Naive thymus-derived CD4-positive, alpha-beta T cell (primary cell): ENCODE results near the gene POU1F1. TPM values are rescaled to one million over a fixed set of nuclear protein-coding genes. Genes with fewer than 3 reads are reported as not detected.
"Not testable (repeated sequence)": the region's sequence is repeated elsewhere in the genome, so short reads cannot be mapped to it uniquely, and the experiment has no call there.

Experiments
- ATAC-seq: fragments of 150-1000 bp; cut with Tn5 transposase; 2 replicates; pipeline ENCODE4 v1.10.0; 2021; ENCODE audit warnings: mild to moderate bottlenecking, moderate library complexity
- CTCF ChIA-PET: fragments of 350-600 bp; sonication (Branson Sonifier 250); formaldehyde crosslinking; loops from one replicate; lab custom pipeline; 2021; ENCODE audit warnings: antibody characterized with exemption; lab: Charles Lee
- POLR2A ChIA-PET: fragments of 350-600 bp; sonication (Branson Sonifier 250); formaldehyde crosslinking; loops from one replicate; lab custom pipeline; 2021; ENCODE audit warnings: antibody characterized with exemption, inconsistent platforms; lab: Charles Lee
- DNase-seq, 9 donors: peaks; one replicate each; pipeline versions ENCODE4 v3.0.0 to v3.0.0-alpha.2; 2020 to 2022; ENCODE audit warnings: mixed read lengths in 1 of 9
- H3K27ac ChIP-seq: one replicate; pipeline ENCODE4 v1.7.0; 2013; ENCODE audit warnings: mild to moderate bottlenecking, low read depth, low read length, moderate library complexity
- H3K27me3 ChIP-seq, 2 donors: one replicate each; pipeline ENCODE4 v1.7.0; 2013; ENCODE audit warnings: low read length in 2 of 2, mild to moderate bottlenecking in 2 of 2, moderate library complexity in 2 of 2; ENCODE audit not compliant: control insufficient read depth in 2 of 2, insufficient read depth in 2 of 2
- H3K36me3 ChIP-seq, 3 experiments: 1 replicate in 2 of 3; 2 replicates in 1 of 3; pipeline ENCODE4 v1.7.0; 2013; ENCODE audit warnings: low read length in 3 of 3, mild to moderate bottlenecking in 3 of 3, moderate library complexity in 1 of 3; ENCODE audit not compliant: insufficient read depth in 3 of 3, control insufficient read depth in 2 of 3
- H3K4me1 ChIP-seq, 2 donors: one replicate each; pipeline ENCODE4 v1.7.0; 2013; ENCODE audit warnings: low read length in 2 of 2, mild to moderate bottlenecking in 2 of 2, moderate library complexity in 1 of 2; ENCODE audit not compliant: control insufficient read depth in 2 of 2, insufficient read depth in 2 of 2
- H3K4me3 ChIP-seq: 2 replicates; pipeline ENCODE4 v1.7.0; 2013; ENCODE audit warnings: mild to moderate bottlenecking, low read length
- H3K9me3 ChIP-seq, 3 experiments: 1 replicate in 2 of 3; 2 replicates in 1 of 3; pipeline ENCODE4 v1.7.0; 2013; ENCODE audit warnings: low read length in 3 of 3; ENCODE audit not compliant: control insufficient read depth in 2 of 3
- H3K27ac Mint-ChIP-seq, 9 donors: one replicate each; pipeline ENCODE4 v1.8.0; 2020 to 2022; ENCODE audit warnings: mixed read lengths in 9 of 9, mild to moderate bottlenecking in 8 of 9, moderate library complexity in 5 of 9, inconsistent platforms in 2 of 9
- H3K27me3 Mint-ChIP-seq, 5 donors: one replicate each; pipeline ENCODE4 v1.8.0; 2021 to 2022; ENCODE audit warnings: mixed read lengths in 5 of 5, mild to moderate bottlenecking in 1 of 5
- H3K36me3 Mint-ChIP-seq, 5 donors: one replicate each; pipeline ENCODE4 v1.8.0; 2020 to 2022; ENCODE audit warnings: mixed read lengths in 5 of 5, mild to moderate bottlenecking in 3 of 5, inconsistent platforms in 1 of 5
- H3K4me1 Mint-ChIP-seq, 7 donors: one replicate each; pipeline ENCODE4 v1.8.0; 2020 to 2022; ENCODE audit warnings: mixed read lengths in 7 of 7, mild to moderate bottlenecking in 3 of 7, inconsistent platforms in 1 of 7
- H3K4me3 Mint-ChIP-seq, 10 donors: one replicate each; pipeline ENCODE4 v1.8.0; 2020 to 2022; ENCODE audit warnings: mild to moderate bottlenecking in 10 of 10, mixed read lengths in 10 of 10, moderate library complexity in 6 of 10, inconsistent platforms in 2 of 10
- H3K9me3 Mint-ChIP-seq, 11 donors: one replicate each; pipeline ENCODE4 v1.8.0; 2020 to 2022; ENCODE audit warnings: mixed read lengths in 11 of 11, mild to moderate bottlenecking in 4 of 11, inconsistent platforms in 1 of 11, moderate library complexity in 1 of 11
- intact Hi-C, 2 donors: fragments of 100-400 bp; cut with micrococcal nuclease; formaldehyde crosslinking; loops; one replicate each; pipeline ENCODE4 v1.15.1; 2023
- polyA plus RNA-seq, 2 donors: library from polyadenylated mRNA; unstranded; fragments of 300-500 nt; fragmentation: Illumina TruSeq; gene quantifications; one replicate each; pipeline ENCODE4 v1.2.3, GENCODE V29; 2021
- total RNA-seq, 6 experiments: library from RNA in 5 of 6; stranded (reverse) in 5 of 6; gene quantifications; 1 replicate in 5 of 6; 2 replicates in 1 of 6; pipeline ENCODE4 v1.2.3 and lab custom pipeline; 2021 to 2026

The POU1F1 gene
- total and polyA plus RNA-seq, 7 experiments from 2014 or later: not detected

DNA sequence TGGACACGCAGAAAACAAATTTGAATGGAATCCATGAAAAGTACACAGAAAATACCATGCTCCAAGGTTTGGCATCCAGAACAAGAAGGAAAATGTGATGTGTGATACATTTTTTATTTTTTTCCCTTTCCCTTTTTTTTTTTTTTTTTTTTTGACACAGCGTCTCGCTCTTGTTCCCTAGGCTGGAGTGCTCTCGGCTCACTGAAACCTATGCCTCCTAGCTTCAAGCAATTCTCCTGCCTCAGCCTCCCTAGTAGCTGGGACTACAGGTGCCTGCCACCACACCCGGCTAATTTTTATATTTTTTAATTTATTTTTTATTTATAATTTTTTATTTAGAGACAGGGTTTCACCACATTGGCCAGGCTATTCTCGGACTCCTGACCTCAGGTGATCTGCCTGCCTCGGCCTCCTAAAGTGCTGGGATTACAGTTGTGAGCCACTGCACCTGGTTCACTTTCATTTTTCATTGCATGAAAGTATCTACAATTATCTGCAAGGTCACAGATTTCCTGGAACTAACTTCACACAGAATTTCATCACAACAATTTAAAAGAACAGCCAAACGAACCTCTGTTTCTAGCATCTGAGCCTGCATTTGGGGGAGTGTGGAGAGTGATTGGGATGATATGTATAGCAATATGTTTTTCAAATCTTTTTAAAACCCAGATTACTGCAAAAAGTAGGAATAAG lies 8.3 kb downstream of the POU1F1 start:
- H3K27ac Mint-ChIP-seq: peak overlapping the region in 3 of 9 donors; percentile 2 to 55 (median 15)
- H3K36me3 ChIP-seq: no peaks in the 10 kb centered on the region
- peak overlapping the region in 2 of 10 donors; percentile 33 to 67 for H3K4me3 Mint-ChIP-seq
- no peaks in the 10 kb centered on the region for H3K27me3 ChIP-seq
- no peak for DNase-seq
- CTCF ChIA-PET: no interaction called here
- no peak overlapping the region for H3K27ac ChIP-seq
- H3K9me3 Mint-ChIP-seq: peaks cover 0 to 2% (median 0%) of the 10 kb centered on the region in 11 donors
- H3K36me3 Mint-ChIP-seq: peaks cover 0 to 2% (median 0%) of the 10 kb centered on the region in 5 donors
- H3K9me3 ChIP-seq: no peaks in the 10 kb centered on the region
- ATAC-seq: peak; percentile 24
- no peak overlapping the region for H3K4me3 ChIP-seq
- peaks cover 0 to 7% (median 0%) of the 10 kb centered on the region in 5 donors for H3K27me3 Mint-ChIP-seq
- no peaks in the 10 kb centered on the region for H3K4me1 ChIP-seq
- intact Hi-C loops: loop anchor here in 1 of 2 donors (10.0 kb wide), 2 partner anchors 737 to 887 kb away; no protein-coding TSS in a partner anchor
- POLR2A ChIA-PET: no interaction called here
- peaks cover 7 to 52% (median 26%) of the 10 kb centered on the region in 7 donors for H3K4me1 Mint-ChIP-seq

DNA sequence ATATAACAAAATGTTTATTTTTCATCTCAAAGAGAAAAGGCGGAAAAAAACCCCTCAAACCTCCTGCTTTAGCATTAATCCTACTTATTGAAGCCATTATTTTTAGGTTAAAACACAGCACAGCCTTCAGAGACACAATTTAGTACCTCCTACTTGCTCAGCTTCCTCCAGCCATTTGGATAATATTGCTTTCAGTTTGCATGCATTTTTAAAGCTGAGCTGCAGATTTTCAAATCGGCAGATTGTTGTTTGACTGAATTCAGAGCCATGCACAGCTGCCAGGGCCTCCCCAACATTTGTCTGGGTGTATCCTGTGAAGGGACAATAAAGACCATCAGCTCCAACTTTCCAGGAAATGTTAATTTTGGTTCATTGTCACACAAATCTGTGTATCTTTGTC lies 14.5 kb downstream of the POU1F1 start:
- intact Hi-C loops: loop anchor here (2.0 to 10.0 kb wide), 5 partner anchors 29 to 893 kb away; partner anchors contain the start of gene CHMP2B (in 2 of the 2)
- no peak overlapping the region for H3K27ac Mint-ChIP-seq
- ATAC-seq: no peak
- no peaks in the 10 kb centered on the region for H3K9me3 ChIP-seq
- H3K36me3 Mint-ChIP-seq: no peaks in the 10 kb centered on the region
- H3K4me1 Mint-ChIP-seq: peaks cover 0 to 12% (median 6%) of the 10 kb centered on the region in 7 donors
- POLR2A ChIA-PET: no interaction called here
- H3K36me3 ChIP-seq: no peaks in the 10 kb centered on the region
- no peak for DNase-seq
- peaks cover 0 to 13% (median 0%) of the 10 kb centered on the region in 5 donors for H3K27me3 Mint-ChIP-seq
- H3K27ac ChIP-seq: no peak overlapping the region
- CTCF ChIA-PET: no interaction called here
- H3K9me3 Mint-ChIP-seq: no peaks in the 10 kb centered on the region
- no peak overlapping the region for H3K4me3 ChIP-seq
- H3K4me1 ChIP-seq: no peaks in the 10 kb centered on the region
- no peaks in the 10 kb centered on the region for H3K27me3 ChIP-seq
- H3K4me3 Mint-ChIP-seq: no peak overlapping the region

DNA sequence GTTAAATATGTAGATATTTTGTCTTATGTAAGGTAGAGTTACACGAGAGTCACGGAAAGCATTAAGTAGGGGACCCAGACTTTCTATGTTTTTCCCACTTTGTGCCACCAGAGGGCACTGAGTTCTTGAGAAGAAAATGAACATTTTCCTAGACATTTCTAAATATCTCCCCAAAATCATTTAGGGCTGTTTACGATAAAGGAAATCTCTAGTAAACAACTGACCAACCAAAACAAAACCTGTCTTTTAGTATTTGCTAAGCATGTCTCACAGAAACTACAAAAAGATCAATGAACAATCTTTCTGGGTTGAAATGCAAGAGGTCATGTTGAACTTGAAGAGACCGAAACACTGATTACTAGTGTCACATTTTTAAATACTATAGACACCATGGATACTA lies 16.1 kb downstream of the POU1F1 start:
- no peak overlapping the region for H3K4me3 ChIP-seq
- ChIA-PET POLR2A (interaction anchor here (1.0 kb wide), 1 partner anchor 10 kb away, joined by 4 read pairs; no protein-coding TSS in a partner anchor), CTCF (interaction anchor here (0.8 to 1.5 kb wide), 4 partner anchors 9 to 741 kb away, joined by 3 to 8 read pairs (median 4); no protein-coding TSS in a partner anchor)
- ATAC-seq (no peak), DNase-seq (peak in 6 of 9 donors; percentile 1 to 46 (median 24))
- Mint-ChIP-seq H3K27ac (no peak overlapping the region), H3K27me3 (peaks cover 0 to 13% (median 0%) of the 10 kb centered on the region in 5 donors), H3K9me3 (no peaks in the 10 kb centered on the region), H3K4me1 (peaks cover 0 to 12% (median 6%) of the 10 kb centered on the region in 7 donors), H3K4me3 (no peak overlapping the region), H3K36me3 (no peaks in the 10 kb centered on the region)
- H3K27me3 ChIP-seq: no peaks in the 10 kb centered on the region
- intact Hi-C loops: loop anchor here (1.0 to 10.0 kb wide), 8 partner anchors 11 to 920 kb away; partner anchors contain the start of gene CHMP2B (in 2 of the 2)
- no peaks in the 10 kb centered on the region for H3K36me3 ChIP-seq
- no peak overlapping the region for H3K27ac ChIP-seq
- H3K9me3 ChIP-seq: no peaks in the 10 kb centered on the region
- H3K4me1 ChIP-seq: no peaks in the 10 kb centered on the region

DNA sequence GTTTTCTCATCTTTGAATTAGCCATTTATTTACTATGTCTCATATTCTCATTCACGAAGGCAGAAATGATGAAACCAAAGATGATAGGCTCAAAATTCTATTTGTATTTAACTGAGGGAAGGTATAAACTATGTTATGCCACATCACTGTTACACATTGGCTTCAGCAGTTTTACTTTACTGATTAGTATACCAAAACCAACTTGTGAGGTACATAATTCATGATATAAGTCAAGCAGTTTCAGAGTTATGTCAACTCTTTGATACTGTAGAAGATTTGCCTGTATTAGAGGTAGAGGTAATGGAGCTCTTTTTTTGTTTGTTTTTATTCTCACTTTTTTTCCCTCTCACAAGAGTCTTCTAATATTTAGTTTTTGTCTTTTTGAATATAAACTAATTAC lies 26.4 kb downstream of the POU1F1 start:
- Histone ChIP-seq H3K27ac (no peak overlapping the region), H3K9me3 (no peaks in the 10 kb centered on the region), H3K4me3 (no peak overlapping the region), H3K4me1 (no peaks in the 10 kb centered on the region), H3K36me3 (peaks cover 0 to 36% (median 4%) of the 10 kb centered on the region in 3 experiments), H3K27me3 (no peaks in the 10 kb centered on the region)
- peaks cover 5 to 44% (median 24%) of the 10 kb centered on the region in 5 donors for H3K36me3 Mint-ChIP-seq
- DNase-seq (no peak), ATAC-seq (no peak)
- intact Hi-C loops: no loop called here
- H3K4me1 Mint-ChIP-seq: peaks cover 0 to 5% (median 0%) of the 10 kb centered on the region in 7 donors
- H3K27ac Mint-ChIP-seq: no peak overlapping the region
- no peak overlapping the region for H3K4me3 Mint-ChIP-seq
- no peaks in the 10 kb centered on the region for H3K27me3 Mint-ChIP-seq
- ChIA-PET POLR2A (no interaction called here), CTCF (no interaction called here)
- H3K9me3 Mint-ChIP-seq: no peaks in the 10 kb centered on the region

DNA sequence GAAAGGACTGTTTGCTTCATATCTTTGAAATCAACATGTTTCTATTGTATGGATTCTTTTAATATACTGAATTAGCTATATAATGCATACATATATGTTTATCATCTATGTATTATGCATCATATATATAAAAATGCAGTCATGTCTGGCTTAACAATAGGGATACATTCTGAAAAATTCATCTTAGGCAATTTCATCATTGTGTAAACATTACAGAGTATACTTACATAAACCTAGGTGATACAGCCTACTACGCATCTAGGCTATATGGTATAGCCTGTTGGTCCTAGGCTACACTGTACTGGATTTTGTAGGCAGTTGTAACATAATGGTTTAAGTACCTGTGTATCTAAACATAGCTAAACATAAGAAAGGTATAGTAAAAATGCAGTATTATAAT lies 27.6 kb downstream of the POU1F1 start:
- no peaks in the 10 kb centered on the region for H3K9me3 Mint-ChIP-seq
- no peaks in the 10 kb centered on the region for H3K9me3 ChIP-seq
- H3K27me3 Mint-ChIP-seq: no peaks in the 10 kb centered on the region
- H3K4me1 ChIP-seq: no peaks in the 10 kb centered on the region
- DNase-seq (no peak), ATAC-seq (no peak)
- H3K36me3 Mint-ChIP-seq: peaks cover 5 to 41% (median 19%) of the 10 kb centered on the region in 5 donors
- H3K4me3 Mint-ChIP-seq: no peak overlapping the region
- ChIA-PET POLR2A (no interaction called here), CTCF (no interaction called here)
- no peaks in the 10 kb centered on the region for H3K27me3 ChIP-seq
- no peak overlapping the region for H3K4me3 ChIP-seq
- H3K27ac ChIP-seq: no peak overlapping the region
- no peak overlapping the region for H3K27ac Mint-ChIP-seq
- intact Hi-C loops: no loop called here
- peaks cover 0 to 34% (median 4%) of the 10 kb centered on the region in 3 experiments for H3K36me3 ChIP-seq
- peaks cover 0 to 14% (median 2%) of the 10 kb centered on the region in 7 donors for H3K4me1 Mint-ChIP-seq

DNA sequence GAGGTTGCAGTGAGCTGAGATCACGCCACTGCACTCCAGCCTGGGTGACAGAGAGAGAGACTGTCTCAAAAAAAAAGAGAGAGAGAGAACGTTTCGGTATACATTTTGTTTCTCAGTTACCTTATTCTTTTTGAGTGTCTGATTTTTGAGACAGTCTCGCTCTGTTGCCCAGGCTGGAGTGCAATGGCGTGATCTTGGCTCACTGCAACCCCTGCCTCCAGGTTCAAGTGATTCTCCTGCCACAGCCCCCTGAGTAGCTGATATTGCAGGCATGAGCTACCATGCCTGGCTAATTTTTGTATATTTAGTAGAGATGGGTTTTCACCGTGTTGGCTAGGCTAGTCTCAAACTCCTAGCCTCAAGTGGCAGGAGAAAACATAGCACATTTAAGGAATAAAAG lies 28.2 kb downstream of the POU1F1 start:
- POLR2A ChIA-PET, H3K27ac ChIP-seq, ATAC-seq, DNase-seq, intact Hi-C loops, H3K4me3 ChIP-seq, H3K27me3 Mint-ChIP-seq, CTCF ChIA-PET, H3K9me3 Mint-ChIP-seq, H3K4me1 ChIP-seq, H3K27me3 ChIP-seq, H3K9me3 ChIP-seq, H3K27ac Mint-ChIP-seq, H3K4me3 Mint-ChIP-seq: not testable (repeated sequence)
- peaks cover 0 to 15% (median 6%) of the 10 kb centered on the region in 7 donors for H3K4me1 Mint-ChIP-seq
- peaks cover 5 to 35% (median 19%) of the 10 kb centered on the region in 5 donors for H3K36me3 Mint-ChIP-seq
- peaks cover 0 to 29% (median 4%) of the 10 kb centered on the region in 3 experiments for H3K36me3 ChIP-seq
